Right cardiac atrium (tissue), 5 donors: ENCODE results near the gene QSOX2. TPM values are rescaled to one million over a fixed set of nuclear protein-coding genes. Genes with fewer than 3 reads are reported as not detected.

ENCODE experiments used
- ATAC-seq, 2 donors: fragments of 200-7000 bp; cut with Tn5 transposase; one replicate each; pipeline versions ENCODE4 v1.8.0 to v1.9.1; 2020; ENCODE audit warnings: moderate library complexity in 2 of 2, mild to moderate bottlenecking in 1 of 2
- DNase-seq, 3 donors: peaks; one replicate each; pipeline ENCODE4 v3.0.0-alpha.2; 2020
- H3K27ac ChIP-seq: one replicate; pipeline ENCODE4 v1.5.1; 2013; ENCODE audit warnings: mild to moderate bottlenecking, low read length, control low read depth, moderate library complexity
- H3K27me3 ChIP-seq: one replicate; pipeline ENCODE4 v1.6.1; 2013; ENCODE audit not compliant: control insufficient read depth, insufficient read depth
- H3K4me1 ChIP-seq: one replicate; pipeline ENCODE4 v1.6.1; 2013; ENCODE audit warnings: low read length; ENCODE audit not compliant: control insufficient read depth, insufficient read depth
- H3K4me3 ChIP-seq: one replicate; pipeline ENCODE4 v1.5.1; 2013; ENCODE audit warnings: low read length, control low read depth
- H3K9me3 ChIP-seq: one replicate; pipeline ENCODE4 v1.6.1; 2013; ENCODE audit warnings: low read length; ENCODE audit not compliant: control insufficient read depth
- WGBS: extraction: QIAGEN DNeasy Blood & Tissue Kit; methylation state at CpG from one replicate; pipeline ENCODE4 v1.1.7; 2013; 5-methylcytosine and 5-hydroxymethylcytosine counted together
- intact Hi-C, 4 donors: fragments of 100-400 bp; cut with DNase I; formaldehyde crosslinking; loops; one replicate each; pipeline versions ENCODE4 v1.11.0 to v1.14.0; 2022 to 2023
- polyA plus RNA-seq: library from polyadenylated mRNA; stranded (reverse); fragments of 200-250 nt; gene quantifications from one replicate; pipeline ENCODE4 v1.2.3, GENCODE V29; 2013
- total RNA-seq, 4 donors: library from RNA; stranded (reverse); fragmentation: NEBNext Ultra II Directional; extraction: Animal tissue kit (Norgen Biotek cat#: 25700); gene quantifications; one replicate each; pipeline ENCODE4 v1.2.1, GENCODE V29; 2021
- donor health status: healthy with polysubstance abuse.
- donor health status: DM: no; HTN: yes; CAD: no.
- donor health status: DM: no; HTN: no; CAD: no.
- donor health status: DM: no; HTN: yes; CAD: no; lungs with severe emphysema.
- donor health status: DM: yes; HTN: yes; CAD: no.

The QSOX2 gene
- total and polyA plus RNA-seq, 5 donors, result 4.5 to 9.0 (median 6.8) TPM

- intact Hi-C loops, result no loop called here
- no peak overlapping the region for H3K27ac ChIP-seq
- H3K27me3 ChIP-seq, result no peaks in the 10 kb centered on the region
- WGBS, result 71% methylated on average over 28 of the region's 28 CpGs
- H3K9me3 ChIP-seq, result no peaks in the 10 kb centered on the region
- no peak overlapping the region for H3K4me3 ChIP-seq
- ATAC-seq (no peak), DNase-seq (peak in 2 of 3 donors; percentile 24 to 40)
- H3K4me1 ChIP-seq, result no peaks in the 10 kb centered on the region
These were observed 10.6 kb upstream of the QSOX2 start for GRCh38 chr9:136255896-136256890.

- Histone ChIP-seq H3K27ac (no peak overlapping the region), H3K4me3 (no peak overlapping the region), H3K4me1 (no peaks in the 10 kb centered on the region), H3K27me3 (no peaks in the 10 kb centered on the region), H3K9me3 (no peaks in the 10 kb centered on the region)
- intact Hi-C loops, result no loop called here
- 47% methylated on average over 12 of the region's 12 CpGs for WGBS
- DNase-seq, result peak; percentile 43 to 65 (median 58)
- peak; percentile 15 to 23 for ATAC-seq
These were observed 9.5 kb upstream of the QSOX2 start for GRCh38 chr9:136255166-136255538.

GRCh38 chr9:136254381-136255165 lies 9.0 kb upstream of the QSOX2 start:
- peak; percentile 8 to 59 for ATAC-seq
- no peak overlapping the region for H3K4me3 ChIP-seq
- DNase-seq, result peak in 2 of 3 donors; percentile 76 to 81
- 58% methylated on average over 25 of the region's 25 CpGs for WGBS
- no peaks in the 10 kb centered on the region for H3K27me3 ChIP-seq
- no peak overlapping the region for H3K27ac ChIP-seq
- H3K4me1 ChIP-seq, result no peaks in the 10 kb centered on the region
- no peaks in the 10 kb centered on the region for H3K9me3 ChIP-seq
- intact Hi-C loops, result no loop called here

- intact Hi-C loops, result no loop called here
- DNase-seq (peak in 1 of 3 donors; percentile 59), ATAC-seq (no peak)
- H3K4me3 ChIP-seq, result no peak overlapping the region
- H3K27me3 ChIP-seq, result no peaks in the 10 kb centered on the region
- 73% methylated on average over 32 of the region's 32 CpGs for WGBS
- H3K4me1 ChIP-seq, result no peaks in the 10 kb centered on the region
- H3K27ac ChIP-seq, result no peak overlapping the region
- no peaks in the 10 kb centered on the region for H3K9me3 ChIP-seq
These were observed 7.9 kb upstream of the QSOX2 start for GRCh38 chr9:136253246-136254130.

- no peak overlapping the region for H3K27ac ChIP-seq
- H3K4me3 ChIP-seq, result no peak overlapping the region
- DNase-seq, result peak in 1 of 3 donors; percentile 27
- intact Hi-C loops, result no loop called here
- 85% methylated on average over 10 of the region's 10 CpGs for WGBS
- no peaks in the 10 kb centered on the region for H3K27me3 ChIP-seq
- no peaks in the 10 kb centered on the region for H3K4me1 ChIP-seq
- no peak for ATAC-seq
- H3K9me3 ChIP-seq, result no peaks in the 10 kb centered on the region
These were observed 7.2 kb upstream of the QSOX2 start for GRCh38 chr9:136252846-136253245.

- no peaks in the 10 kb centered on the region for H3K27me3 ChIP-seq
- no peaks in the 10 kb centered on the region for H3K9me3 ChIP-seq
- no peak overlapping the region for H3K27ac ChIP-seq
- intact Hi-C loops, result no loop called here
- H3K4me1 ChIP-seq, result no peaks in the 10 kb centered on the region
- H3K4me3 ChIP-seq, result no peak overlapping the region
- DNase-seq (peak in 2 of 3 donors; percentile 32 to 36), ATAC-seq (no peak)
- 91% methylated on average over 29 of the region's 29 CpGs for WGBS
These were observed 6.7 kb upstream of the QSOX2 start for GRCh38 chr9:136252281-136252680.

GRCh38 chr9:136251264-136252115 lies 5.9 kb upstream of the QSOX2 start:
- H3K4me3 ChIP-seq, result no peak overlapping the region
- no peaks in the 10 kb centered on the region for H3K27me3 ChIP-seq
- DNase-seq (peak in 1 of 3 donors; percentile 47), ATAC-seq (no peak)
- intact Hi-C loops, result no loop called here
- H3K4me1 ChIP-seq, result no peaks in the 10 kb centered on the region
- no peaks in the 10 kb centered on the region for H3K9me3 ChIP-seq
- H3K27ac ChIP-seq, result no peak overlapping the region
- WGBS, result 88% methylated on average over 50 of the region's 50 CpGs

GRCh38 chr9:136250676-136251075 lies 5.1 kb upstream of the QSOX2 start:
- intact Hi-C loops, result no loop called here
- no peaks in the 10 kb centered on the region for H3K4me1 ChIP-seq
- H3K27ac ChIP-seq, result no peak overlapping the region
- DNase-seq (peak in 1 of 3 donors; percentile 25), ATAC-seq (no peak)
- H3K4me3 ChIP-seq, result no peak overlapping the region
- WGBS, result 61% methylated on average over 10 of the region's 10 CpGs
- H3K27me3 ChIP-seq, result no peaks in the 10 kb centered on the region
- no peaks in the 10 kb centered on the region for H3K9me3 ChIP-seq

- Histone ChIP-seq H3K27ac (no peak overlapping the region), H3K4me1 (peaks cover 1% of the 10 kb centered on the region), H3K9me3 (no peaks in the 10 kb centered on the region), H3K27me3 (no peaks in the 10 kb centered on the region), H3K4me3 (no peak overlapping the region)
- intact Hi-C loops, result no loop called here
- WGBS, result 63% methylated on average over 30 of the region's 30 CpGs
- no peak for ATAC-seq
- DNase-seq, result peak in 1 of 3 donors; percentile 40
These were observed 4.4 kb upstream of the QSOX2 start for GRCh38 chr9:136249877-136250559.
